Upper lobe of right lung (tissue), 1 donor: ENCODE measurements around the gene PLEKHB2. TPM values are rescaled to one million over a fixed set of nuclear protein-coding genes. Genes with fewer than 3 reads are reported as not detected.

ENCODE experiments used
- ATAC-seq: fragments of 200-7000 bp; cut with Tn5 transposase; one replicate; pipeline ENCODE4 v1.9.1; 2020; ENCODE audit warnings: mild to moderate bottlenecking, moderate library complexity
- DNase-seq: peaks from one replicate; pipeline ENCODE4 v3.0.0-alpha.2; 2020
- H3K27ac ChIP-seq: fragments of 200-600 bp; one replicate; pipeline ENCODE4 v1.8.0; 2022
- H3K27me3 ChIP-seq: fragments of 200-600 bp; one replicate; pipeline ENCODE4 v1.8.0; 2022; ENCODE audit warnings: mild to moderate bottlenecking
- H3K36me3 ChIP-seq: fragments of 200-600 bp; one replicate; pipeline ENCODE4 v1.8.0; 2022
- H3K4me1 ChIP-seq: fragments of 200-600 bp; one replicate; pipeline ENCODE4 v1.8.0; 2022
- H3K4me3 ChIP-seq: fragments of 200-600 bp; one replicate; pipeline ENCODE4 v1.8.0; 2022; ENCODE audit warnings: mild to moderate bottlenecking
- H3K9me3 ChIP-seq: fragments of 200-600 bp; one replicate; pipeline ENCODE4 v1.8.0; 2022
- CTCF ChIP-seq: fragments of 200-600 bp; IDR thresholded peaks from one replicate; pipeline ENCODE4 v1.8.0; 2022; ENCODE audit warnings: antibody characterized with exemption
- intact Hi-C: fragments of 100-400 bp; cut with DNase I; formaldehyde crosslinking; loops from one replicate; pipeline ENCODE4 v1.11.0; 2022
- total RNA-seq: library from RNA; stranded (reverse); fragmentation: NEBNext Ultra II Directional; extraction: Animal tissue kit (Norgen Biotek cat#: 25700); gene quantifications from one replicate; pipeline ENCODE4 v1.2.1, GENCODE V29; 2021
- donor health status: DM: no; HTN: yes; CAD: no; lungs with severe emphysema.

Gene PLEKHB2
- total RNA-seq, 1 donor from 2014 or later: 73.9 TPM

- TF ChIP-seq CTCF: no peak
- H3K36me3 ChIP-seq: no peaks in the 10 kb centered on the region
- no peak overlapping the region for H3K4me3 ChIP-seq
- H3K9me3 ChIP-seq: no peaks in the 10 kb centered on the region
- DNase-seq (no peak), ATAC-seq (no peak)
- H3K27ac ChIP-seq: no peak overlapping the region
- peaks cover 9% of the 10 kb centered on the region for H3K4me1 ChIP-seq
- intact Hi-C loops: no loop called here
- no peaks in the 10 kb centered on the region for H3K27me3 ChIP-seq
Observed at GRCh38 chr2:131115752-131116151, 10.6 kb downstream of the PLEKHB2 start.

GRCh38 chr2:131120815-131121317 is 15.7 kb downstream of the PLEKHB2 start:
- Histone ChIP-seq H3K36me3 (peaks cover 30% of the 10 kb centered on the region), H3K27me3 (no peaks in the 10 kb centered on the region), H3K27ac (no peak overlapping the region), H3K4me1 (no peaks in the 10 kb centered on the region), H3K9me3 (no peaks in the 10 kb centered on the region), H3K4me3 (no peak overlapping the region)
- no peak for TF ChIP-seq CTCF
- no peak for ATAC-seq
- intact Hi-C loops: no loop called here
- DNase-seq: no peak

GRCh38 chr2:131121464-131121863 is 16.3 kb downstream of the PLEKHB2 start:
- no peak for TF ChIP-seq CTCF
- intact Hi-C loops: no loop called here
- Histone ChIP-seq H3K9me3 (no peaks in the 10 kb centered on the region), H3K4me3 (no peak overlapping the region), H3K36me3 (peaks cover 36% of the 10 kb centered on the region), H3K27me3 (no peaks in the 10 kb centered on the region), H3K27ac (no peak overlapping the region), H3K4me1 (no peaks in the 10 kb centered on the region)
- ATAC-seq (no peak), DNase-seq (no peak)

- Histone ChIP-seq H3K9me3 (no peaks in the 10 kb centered on the region), H3K4me1 (no peaks in the 10 kb centered on the region), H3K27ac (no peak overlapping the region), H3K27me3 (no peaks in the 10 kb centered on the region), H3K4me3 (no peak overlapping the region), H3K36me3 (peaks cover 47% of the 10 kb centered on the region)
- intact Hi-C loops: no loop called here
- DNase-seq: no peak
- no peak for TF ChIP-seq CTCF
- no peak for ATAC-seq
Observed at GRCh38 chr2:131122496-131122895, 17.4 kb downstream of the PLEKHB2 start.

GRCh38 chr2:131123192-131123591 is 18.1 kb downstream of the PLEKHB2 start:
- Histone ChIP-seq H3K27ac (no peak overlapping the region), H3K36me3 (peaks cover 54% of the 10 kb centered on the region), H3K4me3 (no peak overlapping the region), H3K4me1 (no peaks in the 10 kb centered on the region), H3K9me3 (no peaks in the 10 kb centered on the region), H3K27me3 (no peaks in the 10 kb centered on the region)
- intact Hi-C loops: no loop called here
- DNase-seq: no peak
- no peak for ATAC-seq
- no peak for TF ChIP-seq CTCF

- no peaks in the 10 kb centered on the region for H3K27me3 ChIP-seq
- H3K27ac ChIP-seq: no peak overlapping the region
- DNase-seq: no peak
- intact Hi-C loops: no loop called here
- H3K9me3 ChIP-seq: no peaks in the 10 kb centered on the region
- no peak for TF ChIP-seq CTCF
- ATAC-seq: no peak
- H3K36me3 ChIP-seq: peaks cover 71% of the 10 kb centered on the region
- H3K4me3 ChIP-seq: no peak overlapping the region
- no peaks in the 10 kb centered on the region for H3K4me1 ChIP-seq
Observed at GRCh38 chr2:131125195-131125757, 20.1 kb downstream of the PLEKHB2 start.
